Endometrium (tissue), 2 donors: ENCODE results near the gene MPDU1.

Experiments used
- FAIRE-seq: peaks from 2 replicates; lab custom pipeline; 2012; peaks lifted over from hg19 to GRCh38; lab: Jason Lieb, UNC
- donor health status: control.
- donor health status: control.

MPDU1 gene

DNA sequence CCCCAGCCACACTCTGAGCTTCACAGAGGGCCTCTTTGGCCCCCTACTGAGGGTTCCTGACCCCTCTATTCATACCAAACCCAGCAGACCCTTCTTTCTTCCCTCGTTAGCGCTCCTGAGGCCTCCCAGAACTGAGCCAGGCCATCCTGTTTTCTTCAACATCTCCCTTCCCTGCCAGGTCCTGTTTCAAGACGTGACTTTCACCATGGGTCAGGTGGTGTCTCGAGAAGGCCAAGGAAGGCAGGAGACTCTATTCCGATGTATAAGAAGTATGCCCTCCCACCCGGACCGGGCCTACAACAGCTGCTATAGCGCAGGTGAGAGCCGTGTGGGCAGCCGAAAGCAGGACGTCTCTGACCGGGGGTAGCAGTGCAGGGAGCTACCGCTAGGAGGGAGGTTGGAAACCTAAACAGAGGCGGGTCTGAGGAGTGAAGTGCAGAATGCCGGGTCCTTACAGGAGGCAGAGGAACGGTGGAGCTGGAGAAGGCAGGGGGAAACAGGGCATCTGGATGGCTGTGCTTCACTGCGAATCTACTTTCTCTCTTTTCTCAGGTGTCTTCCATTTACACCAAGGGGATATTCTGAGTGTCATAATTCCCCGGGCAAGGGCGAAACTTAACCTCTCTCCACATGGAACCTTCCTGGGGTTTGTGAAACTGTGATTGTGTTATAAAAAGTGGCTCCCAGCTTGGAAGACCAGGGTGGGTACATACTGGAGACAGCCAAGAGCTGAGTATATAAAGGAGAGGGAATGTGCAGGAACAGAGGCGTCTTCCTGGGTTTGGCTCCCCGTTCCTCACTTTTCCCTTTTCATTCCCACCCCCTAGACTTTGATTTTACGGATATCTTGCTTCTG is 23.3 kb upstream of the MPDU1 start:
- FAIRE-seq: no peak

DNA sequence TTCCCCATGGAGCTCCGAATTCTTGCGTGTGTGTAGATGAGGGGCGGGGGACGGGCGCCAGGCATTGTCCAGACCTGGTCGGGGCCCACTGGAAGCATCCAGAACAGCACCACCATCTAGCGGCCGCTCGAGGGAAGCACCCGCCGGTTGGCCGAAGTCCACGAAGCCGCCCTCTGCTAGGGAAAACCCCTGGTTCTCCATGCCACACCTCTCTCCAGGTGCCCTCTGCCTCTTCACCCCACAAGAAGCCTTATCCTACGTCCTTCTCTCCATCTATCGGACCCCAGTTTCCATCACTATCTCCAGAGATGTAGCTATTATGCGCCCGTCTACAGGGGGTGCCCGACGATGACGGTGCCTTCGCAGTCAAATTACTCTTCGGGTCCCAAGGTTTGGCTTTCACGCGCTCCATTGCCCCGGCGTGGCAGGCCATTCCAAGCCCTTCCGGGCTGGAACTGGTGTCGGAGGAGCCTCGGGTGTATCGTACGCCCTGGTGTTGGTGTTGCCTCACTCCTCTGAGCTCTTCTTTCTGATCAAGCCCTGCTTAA is 22.6 kb upstream of the MPDU1 start:
- no peak for FAIRE-seq

DNA sequence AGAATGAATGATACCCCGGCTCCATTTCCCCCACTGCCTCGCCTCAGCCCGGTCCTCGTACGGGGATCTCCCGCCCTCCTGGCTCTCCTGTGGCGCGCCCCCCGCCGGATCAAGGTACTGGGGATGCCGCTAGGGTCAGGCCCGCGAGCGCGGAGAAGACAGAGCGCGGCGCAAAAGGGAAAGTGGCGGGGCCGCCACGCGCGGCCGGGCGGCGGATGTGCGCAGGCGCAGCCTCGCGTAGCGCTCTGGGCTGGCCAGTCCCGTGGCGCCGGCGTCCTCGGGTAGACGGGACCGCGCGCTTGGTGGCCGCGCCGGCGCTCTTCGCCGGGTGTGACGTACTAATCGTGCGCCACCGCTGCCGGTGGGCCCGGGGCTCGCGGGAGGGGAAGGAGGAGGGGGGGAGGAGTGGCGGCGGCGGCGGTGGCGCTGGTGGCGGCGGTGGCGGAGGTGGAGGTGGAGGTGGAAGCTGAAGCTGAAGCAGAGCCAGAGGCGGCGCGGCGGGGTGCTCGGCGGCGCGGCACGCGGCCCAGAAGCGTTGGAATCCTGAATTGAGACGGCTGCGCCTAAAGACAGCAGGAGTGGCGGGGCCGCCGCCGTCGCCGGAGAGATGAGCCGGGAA is 22.0 kb upstream of the MPDU1 start, which contains the start of gene SENP3:
TSS of gene SENP3 (plus strand) at position 331 of the 619 bp plus-strand sequence. CDS start 1,158 bp downstream, outside the sequence.
- no peak for FAIRE-seq

DNA sequence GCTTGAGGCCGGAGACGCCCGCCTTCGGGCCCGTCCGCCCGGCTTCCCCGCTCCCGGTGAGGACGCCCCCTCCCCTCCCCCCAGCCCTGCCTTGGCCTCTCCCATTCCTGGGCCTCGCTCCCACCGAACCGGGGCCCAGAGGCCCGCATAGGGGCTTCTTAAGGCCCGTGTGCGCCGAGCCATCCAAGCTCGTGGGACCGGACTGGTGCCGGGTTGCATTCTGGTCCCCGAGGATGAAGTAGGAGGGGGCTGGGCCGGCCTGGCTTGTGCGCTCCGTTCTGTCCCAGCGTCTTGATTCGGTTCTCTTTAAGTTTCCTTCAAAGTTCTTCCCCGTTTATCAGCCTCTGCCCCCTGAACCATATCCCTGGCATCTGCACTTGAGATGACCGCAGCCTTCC is 21.4 kb upstream of the MPDU1 start:
- FAIRE-seq: no peak

DNA sequence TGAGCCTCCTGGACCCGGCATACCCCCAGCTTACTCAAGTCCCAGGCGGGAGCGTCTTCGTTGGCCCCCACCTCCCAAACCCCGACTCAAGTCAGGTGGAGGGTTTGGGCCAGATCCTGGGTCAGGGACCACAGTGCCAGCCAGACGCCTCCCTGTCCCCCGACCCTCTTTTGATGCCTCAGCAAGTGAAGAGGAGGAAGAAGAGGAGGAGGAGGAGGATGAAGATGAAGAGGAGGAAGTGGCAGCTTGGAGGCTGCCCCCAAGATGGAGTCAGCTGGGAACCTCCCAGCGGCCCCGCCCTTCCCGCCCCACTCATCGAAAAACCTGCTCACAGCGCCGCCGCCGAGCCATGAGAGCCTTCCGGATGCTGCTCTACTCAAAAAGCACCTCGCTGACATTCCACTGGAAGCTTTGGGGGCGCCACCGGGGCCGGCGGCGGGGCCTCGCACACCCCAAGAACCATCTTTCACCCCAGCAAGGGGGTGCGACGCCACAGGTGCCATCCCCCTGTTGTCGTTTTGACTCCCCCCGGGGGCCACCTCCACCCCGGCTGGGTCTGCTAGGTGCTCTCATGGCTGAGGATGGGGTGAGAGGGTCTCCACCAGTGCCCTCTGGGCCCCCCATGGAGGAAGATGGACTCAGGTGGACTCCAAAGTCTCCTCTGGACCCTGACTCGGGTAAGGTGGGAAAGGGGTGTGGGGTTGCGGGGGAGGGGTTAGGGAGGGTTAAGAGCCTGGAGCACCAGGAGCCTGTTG is 20.4 kb upstream of the MPDU1 start:
- no peak for FAIRE-seq

DNA sequence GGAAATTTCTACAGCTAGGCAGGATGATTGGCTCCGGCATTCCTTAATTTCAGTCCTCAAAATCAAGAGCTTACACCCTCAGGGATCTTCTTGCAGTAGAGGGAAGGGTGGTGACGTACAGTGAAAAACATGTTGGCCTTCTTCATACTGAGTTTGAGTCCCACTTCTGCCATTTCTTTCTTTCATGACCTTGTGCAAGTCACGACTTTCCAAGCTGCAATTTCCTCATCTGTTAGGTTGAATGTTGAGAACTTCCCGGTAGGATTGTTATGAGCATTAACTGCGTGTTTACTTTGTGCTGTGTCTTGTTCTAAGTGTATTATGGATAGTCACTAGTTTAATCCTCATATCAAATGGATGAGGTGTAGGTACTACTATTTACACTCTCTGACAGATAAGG is 14.1 kb upstream of the MPDU1 start:
- no peak for FAIRE-seq

DNA sequence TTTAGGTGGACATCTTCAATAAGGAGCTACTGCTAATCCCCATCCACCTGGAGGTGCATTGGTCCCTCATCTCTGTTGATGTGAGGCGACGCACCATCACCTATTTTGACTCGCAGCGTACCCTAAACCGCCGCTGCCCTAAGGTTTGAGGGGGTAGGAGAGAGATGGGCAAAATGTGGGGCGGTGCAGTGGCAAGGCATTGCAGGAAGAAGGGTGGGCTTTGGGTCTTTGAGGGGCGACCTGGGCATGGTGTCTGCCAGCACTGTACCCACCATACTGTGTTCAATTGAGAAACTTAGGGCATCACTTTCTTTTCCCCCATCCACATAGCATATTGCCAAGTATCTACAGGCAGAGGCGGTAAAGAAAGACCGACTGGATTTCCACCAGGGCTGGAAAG is 13.3 kb upstream of the MPDU1 start:
- FAIRE-seq: no peak

DNA sequence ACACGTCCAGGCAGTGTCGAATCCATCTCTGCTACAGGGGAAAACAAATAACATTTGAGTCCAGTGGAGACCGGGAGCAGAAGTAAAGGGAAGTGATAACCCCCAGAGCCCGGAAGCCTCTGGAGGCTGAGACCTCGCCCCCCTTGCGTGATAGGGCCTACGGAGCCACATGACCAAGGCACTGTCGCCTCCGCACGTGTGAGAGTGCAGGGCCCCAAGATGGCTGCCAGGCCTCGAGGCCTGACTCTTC is 11.4 kb upstream of the MPDU1 start:
- FAIRE-seq: no peak

DNA sequence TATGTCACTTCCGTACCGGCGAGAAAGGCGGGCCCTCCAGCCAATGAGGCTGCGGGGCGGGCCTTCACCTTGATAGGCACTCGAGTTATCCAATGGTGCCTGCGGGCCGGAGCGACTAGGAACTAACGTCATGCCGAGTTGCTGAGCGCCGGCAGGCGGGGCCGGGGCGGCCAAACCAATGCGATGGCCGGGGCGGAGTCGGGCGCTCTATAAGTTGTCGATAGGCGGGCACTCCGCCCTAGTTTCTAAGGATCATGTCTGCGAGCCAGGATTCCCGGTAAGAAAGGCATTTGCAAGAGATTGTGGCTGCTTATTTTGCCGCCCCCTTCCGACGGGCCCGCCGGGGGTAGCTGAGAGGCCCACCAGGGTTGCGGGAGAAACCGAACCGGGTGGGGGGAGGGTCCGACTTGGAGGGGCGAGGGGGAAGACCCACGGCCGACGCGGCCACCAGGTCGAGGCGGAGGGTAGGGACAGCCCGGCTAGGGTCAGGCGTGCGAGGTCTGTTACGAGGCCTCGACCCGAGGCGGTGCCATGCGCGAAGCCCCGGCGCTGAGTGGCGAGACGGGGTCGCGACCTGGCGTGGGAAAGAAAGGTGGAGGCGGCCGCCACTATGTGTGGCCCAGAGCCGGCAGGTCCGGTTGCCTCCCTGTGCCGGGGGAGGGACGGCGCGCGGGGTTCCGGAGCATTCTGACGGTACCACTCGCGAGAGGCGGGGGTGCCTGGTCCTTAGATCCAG is 10.9 kb upstream of the MPDU1 start:
- peak; percentile 99 for FAIRE-seq

DNA sequence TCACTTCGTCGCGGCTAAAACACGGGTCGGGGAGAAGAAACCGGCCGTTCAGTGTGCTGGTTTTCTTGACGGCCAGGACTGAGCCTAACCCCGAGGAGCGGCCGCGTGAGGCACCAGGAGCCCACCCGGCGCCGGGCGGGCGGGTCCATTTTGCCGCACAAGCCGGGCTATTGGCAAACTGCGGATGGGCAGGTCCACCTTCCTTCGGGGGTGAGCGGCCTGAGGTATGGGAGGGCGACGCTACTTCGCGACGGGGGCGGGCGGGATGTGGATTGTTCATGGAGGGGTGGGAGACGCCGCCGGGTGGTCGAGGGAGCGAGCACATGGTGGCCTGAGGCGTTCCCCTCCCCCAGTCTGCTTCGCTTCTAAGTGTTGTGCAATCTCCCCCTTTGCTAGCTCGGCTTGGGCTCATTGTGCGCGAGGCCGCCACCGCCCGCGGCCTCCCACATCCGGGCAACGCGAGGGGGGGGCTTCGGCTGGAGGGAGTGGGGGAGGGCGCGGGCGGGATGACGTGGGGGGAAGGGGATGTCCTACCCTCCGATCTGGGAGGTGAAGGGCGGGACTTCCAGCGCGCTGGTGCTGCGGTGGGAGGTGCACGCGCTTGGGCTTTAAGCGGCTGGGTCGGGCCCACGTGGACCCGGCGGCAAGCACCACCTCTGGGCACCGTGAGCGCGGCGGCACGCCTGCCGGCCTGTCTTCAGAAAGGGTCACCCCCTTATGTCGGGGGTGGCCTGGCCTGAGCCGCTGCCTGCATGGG is 10.2 kb upstream of the MPDU1 start:
- no peak for FAIRE-seq

DNA sequence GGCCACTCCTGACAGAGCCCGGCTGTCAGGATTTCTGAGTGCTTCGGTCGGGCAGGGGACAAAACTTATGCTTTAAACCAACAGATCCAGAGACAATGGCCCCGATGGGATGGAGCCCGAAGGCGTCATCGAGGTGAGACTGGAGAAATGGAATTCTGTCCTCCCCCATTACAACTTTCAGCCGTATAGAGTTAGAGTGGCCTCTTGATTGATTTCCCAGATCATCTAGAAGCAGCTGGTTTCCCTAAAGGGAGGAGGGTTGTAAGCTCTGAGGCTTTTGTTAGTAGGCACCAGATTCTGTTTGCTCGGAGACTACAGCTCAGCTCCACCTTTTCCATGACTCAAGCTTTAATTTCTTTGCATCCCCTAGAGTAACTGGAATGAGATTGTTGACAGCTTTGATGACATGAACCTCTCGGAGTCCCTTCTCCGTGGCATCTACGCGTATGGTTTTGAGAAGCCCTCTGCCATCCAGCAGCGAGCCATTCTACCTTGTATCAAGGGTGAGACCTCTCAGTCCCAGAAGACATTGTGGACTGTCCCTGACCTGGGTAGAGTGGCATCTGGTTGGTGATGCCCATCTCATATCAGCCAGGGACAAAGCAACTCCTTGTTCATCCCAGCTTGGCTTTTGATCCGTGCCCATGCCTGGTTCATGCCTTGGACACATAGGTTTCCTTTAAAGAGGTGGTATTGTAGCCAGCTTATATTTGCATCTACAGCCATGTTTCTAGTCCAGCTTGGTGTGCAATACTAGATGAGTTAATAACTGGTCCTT is 9.3 kb upstream of the MPDU1 start:
- FAIRE-seq: no peak

DNA sequence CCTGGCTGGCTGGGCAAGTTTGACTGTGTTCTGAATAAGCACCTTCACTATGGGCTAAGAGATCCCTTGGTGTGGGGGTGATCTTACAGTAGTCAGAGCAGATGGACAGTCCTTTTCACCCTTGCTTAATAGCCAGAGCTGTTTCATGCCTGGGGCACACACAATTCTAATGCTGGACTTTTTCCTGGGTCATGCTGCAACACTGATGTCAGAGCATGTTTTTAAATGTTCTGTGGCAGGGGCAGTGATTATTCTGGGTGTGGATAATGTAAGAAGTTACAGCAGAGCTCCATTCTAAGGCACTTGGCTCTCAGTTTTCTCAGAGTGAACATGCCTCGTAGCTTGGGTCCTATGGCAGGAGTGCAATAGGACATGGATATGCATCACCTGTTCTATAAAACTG is 8.2 kb upstream of the MPDU1 start:
- no peak for FAIRE-seq

DNA sequence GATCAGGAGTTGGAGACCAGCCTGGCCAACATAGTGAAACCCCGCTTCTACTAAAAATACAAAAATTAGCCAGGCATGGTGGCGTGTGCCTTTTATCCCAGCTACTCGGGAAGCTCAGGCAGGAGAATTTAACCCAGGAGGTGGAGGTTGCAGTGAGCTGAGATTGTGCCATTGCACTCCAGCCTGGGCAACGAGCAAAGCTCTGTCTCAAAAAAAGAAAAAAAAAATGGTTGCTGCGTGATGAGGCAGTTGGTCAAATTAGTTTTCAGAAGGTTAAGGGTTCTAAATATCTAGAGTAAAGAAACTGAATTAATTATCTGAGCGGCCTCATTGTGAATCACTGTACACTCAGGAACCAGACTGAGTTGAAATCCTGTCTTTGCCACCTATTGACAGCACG is 7.7 kb upstream of the MPDU1 start:
- FAIRE-seq: no peak

DNA sequence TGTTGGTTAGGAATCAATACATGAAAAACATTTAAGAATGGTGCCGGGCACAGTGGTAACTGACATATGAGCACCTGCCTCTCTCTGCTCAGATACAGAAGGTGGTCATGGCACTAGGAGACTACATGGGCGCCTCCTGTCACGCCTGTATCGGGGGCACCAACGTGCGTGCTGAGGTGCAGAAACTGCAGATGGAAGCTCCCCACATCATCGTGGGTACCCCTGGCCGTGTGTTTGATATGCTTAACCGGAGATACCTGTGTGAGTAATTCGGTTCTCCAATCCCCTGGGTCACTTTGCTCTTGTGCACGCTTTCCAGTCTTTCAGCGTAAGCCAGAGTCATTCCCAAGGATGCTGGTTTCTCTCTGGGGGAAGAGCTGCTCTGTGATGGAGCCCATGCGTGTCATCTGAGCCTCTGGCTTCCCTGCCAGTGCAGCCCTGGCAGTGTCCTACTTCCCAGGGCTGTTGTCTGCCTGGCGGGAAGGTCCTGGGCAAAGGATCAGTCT is 7.2 kb upstream of the MPDU1 start:
- no peak for FAIRE-seq

DNA sequence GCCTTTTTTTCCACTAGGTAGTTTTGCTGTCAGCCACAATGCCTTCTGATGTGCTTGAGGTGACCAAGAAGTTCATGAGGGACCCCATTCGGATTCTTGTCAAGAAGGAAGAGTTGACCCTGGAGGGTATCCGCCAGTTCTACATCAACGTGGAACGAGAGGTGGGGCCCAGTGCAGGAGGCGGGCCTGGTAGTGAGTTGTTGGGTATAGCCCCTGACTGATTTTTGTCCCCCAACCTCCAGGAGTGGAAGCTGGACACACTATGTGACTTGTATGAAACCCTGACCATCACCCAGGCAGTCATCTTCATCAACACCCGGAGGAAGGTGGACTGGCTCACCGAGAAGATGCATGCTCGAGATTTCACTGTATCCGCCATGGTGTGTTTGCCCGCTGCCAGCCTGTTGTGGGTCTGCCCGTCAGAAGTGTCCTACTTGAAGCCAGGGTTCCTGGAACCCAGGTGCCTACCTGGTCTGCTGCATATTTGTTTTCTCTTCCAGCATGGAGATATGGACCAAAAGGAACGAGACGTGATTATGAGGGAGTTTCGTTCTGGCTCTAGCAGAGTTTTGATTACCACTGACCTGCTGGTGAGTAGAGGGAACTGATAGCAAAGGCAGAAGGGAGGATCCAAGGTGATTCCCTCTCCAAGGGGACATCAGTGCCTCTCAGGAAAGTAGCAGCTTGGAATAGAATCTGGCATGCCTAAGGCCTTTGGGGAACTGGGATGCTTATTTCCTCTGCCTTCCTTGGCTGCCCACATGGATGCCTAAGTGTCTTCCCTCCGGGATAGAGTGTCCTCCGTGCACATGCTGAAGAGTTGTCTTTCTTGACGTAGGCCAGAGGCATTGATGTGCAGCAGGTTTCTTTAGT is 6.1 kb upstream of the MPDU1 start:
- FAIRE-seq: no peak

DNA sequence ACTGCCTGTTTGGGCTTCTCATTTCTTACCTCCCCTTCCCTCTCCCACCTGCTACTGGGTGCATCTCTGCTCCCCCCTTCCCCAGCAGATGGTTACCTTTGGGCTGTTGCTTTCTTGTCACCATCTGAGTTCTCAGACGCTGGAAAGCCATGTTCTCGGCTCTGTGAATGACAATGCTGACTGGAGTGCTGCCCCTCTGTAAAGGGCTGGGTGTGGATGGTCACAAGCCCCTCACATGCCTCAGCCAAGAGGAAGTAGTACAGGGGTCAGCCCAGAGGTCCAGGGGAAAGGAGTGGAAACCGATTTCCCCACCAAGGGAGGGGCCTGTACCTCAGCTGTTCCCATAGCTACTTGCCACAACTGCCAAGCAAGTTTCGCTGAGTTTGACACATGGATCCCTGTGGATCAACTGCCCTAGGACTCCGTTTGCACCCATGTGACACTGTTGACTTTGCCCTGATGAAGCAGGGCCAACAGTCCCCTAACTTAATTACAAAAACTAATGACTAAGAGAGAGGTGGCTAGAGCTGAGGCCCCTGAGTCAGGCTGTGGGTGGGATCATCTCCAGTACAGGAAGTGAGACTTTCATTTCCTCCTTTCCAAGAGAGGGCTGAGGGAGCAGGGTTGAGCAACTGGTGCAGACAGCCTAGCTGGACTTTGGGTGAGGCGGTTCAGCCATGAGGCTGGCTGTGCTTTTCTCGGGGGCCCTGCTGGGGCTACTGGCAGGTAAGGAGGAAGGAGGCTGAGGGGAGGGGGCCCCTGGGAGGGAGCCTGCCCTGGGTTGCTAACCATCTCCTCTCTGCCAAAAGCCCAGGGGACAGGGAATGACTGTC is 4.4 kb upstream of the MPDU1 start, which contains the start of gene CD68:
TSS of gene CD68 (plus strand) at position 638 of the 833 bp plus-strand sequence. CDS start at position 678, 40 bp downstream.
- FAIRE-seq: no peak

DNA sequence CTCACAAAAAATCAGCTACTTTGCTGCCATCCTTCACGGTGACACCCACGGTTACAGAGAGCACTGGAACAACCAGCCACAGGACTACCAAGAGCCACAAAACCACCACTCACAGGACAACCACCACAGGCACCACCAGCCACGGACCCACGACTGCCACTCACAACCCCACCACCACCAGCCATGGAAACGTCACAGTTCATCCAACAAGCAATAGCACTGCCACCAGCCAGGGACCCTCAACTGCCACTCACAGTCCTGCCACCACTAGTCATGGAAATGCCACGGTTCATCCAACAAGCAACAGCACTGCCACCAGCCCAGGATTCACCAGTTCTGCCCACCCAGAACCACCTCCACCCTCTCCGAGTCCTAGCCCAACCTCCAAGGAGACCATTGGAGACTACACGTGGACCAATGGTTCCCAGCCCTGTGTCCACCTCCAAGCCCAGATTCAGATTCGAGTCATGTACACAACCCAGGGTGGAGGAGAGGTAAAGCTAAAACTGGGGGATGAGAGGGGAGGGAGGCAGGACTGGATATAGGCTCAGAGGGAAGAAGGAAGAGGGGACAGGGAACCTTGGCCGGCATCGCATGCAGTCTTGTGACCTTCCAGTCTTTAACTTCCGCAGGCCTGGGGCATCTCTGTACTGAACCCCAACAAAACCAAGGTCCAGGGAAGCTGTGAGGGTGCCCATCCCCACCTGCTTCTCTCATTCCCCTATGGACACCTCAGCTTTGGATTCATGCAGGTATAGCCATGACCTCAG is 3.6 kb upstream of the MPDU1 start:
- no peak for FAIRE-seq
